Hepatocyte (in vitro differentiated cells): ENCODE measurements around the gene WDR35.

ENCODE experiments used
- EZH2phosphoT487 ChIP-seq: fragments of 200-600 bp; sonication (generic); IDR thresholded peaks from one replicate; pipeline ENCODE4 v1.6.1; 2018; ENCODE audit warnings: antibody characterized with exemption, mild to moderate bottlenecking, low read depth, moderate library complexity; ENCODE audit not compliant: unreplicated experiment, severe bottlenecking
- TF ChIP-seq, protein P1 (sequence below): fragments of 200-600 bp; sonication (generic); IDR thresholded peaks from 2 replicates; pipeline ENCODE4 v1.5.1; 2016; ENCODE audit warnings: antibody characterized with exemption, mild to moderate bottlenecking; ENCODE audit not compliant: poor library complexity

DNA sequence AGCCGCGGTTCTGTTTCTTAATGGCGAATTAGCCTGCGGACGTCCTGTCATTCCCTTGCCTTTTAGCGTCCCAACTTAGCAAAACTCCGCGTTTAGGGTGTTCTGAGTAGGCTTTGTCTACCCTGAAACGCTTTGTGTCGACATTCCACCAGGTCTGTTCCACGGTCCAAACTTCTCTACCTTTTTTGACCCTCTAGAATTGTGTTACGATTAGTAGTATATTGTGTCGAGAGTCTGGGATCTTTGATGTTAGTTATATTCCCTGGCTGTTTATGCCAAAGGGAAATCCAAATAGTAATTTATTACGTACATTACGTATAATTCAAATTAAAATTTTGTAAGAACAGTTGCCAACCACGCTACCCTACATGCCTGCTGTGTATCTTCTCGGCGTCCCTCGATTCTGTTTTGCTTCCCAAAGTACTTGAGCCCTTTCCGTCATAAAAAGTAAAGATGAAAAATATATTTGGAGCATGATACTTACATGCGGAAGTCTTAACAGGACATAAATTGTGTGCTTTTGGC lies 87.6 kb downstream of the WDR35 start:
- TF ChIP-seq, protein P1, sequence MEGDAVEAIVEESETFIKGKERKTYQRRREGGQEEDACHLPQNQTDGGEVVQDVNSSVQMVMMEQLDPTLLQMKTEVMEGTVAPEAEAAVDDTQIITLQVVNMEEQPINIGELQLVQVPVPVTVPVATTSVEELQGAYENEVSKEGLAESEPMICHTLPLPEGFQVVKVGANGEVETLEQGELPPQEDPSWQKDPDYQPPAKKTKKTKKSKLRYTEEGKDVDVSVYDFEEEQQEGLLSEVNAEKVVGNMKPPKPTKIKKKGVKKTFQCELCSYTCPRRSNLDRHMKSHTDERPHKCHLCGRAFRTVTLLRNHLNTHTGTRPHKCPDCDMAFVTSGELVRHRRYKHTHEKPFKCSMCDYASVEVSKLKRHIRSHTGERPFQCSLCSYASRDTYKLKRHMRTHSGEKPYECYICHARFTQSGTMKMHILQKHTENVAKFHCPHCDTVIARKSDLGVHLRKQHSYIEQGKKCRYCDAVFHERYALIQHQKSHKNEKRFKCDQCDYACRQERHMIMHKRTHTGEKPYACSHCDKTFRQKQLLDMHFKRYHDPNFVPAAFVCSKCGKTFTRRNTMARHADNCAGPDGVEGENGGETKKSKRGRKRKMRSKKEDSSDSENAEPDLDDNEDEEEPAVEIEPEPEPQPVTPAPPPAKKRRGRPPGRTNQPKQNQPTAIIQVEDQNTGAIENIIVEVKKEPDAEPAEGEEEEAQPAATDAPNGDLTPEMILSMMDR = no peak
- TF ChIP-seq EZH2phosphoT487 = no peak
